GM03348 (cell line): ENCODE data around the gene VSTM2L.

Source experiments
- DNase-seq: peaks from one replicate; pipeline ENCODE4 v3.0.0; 2012; ENCODE audit warnings: low spot score

Gene VSTM2L

GRCh38 chr20:37919389-37920040 lies 16.6 kb downstream of the VSTM2L start:
- DNase-seq, result no peak

GRCh38 chr20:37920270-37920669 lies 17.3 kb downstream of the VSTM2L start:
- no peak for DNase-seq

- no peak for DNase-seq
These were observed 17.9 kb downstream of the VSTM2L start for GRCh38 chr20:37920679-37921322.

- DNase-seq, result no peak
These were observed 18.5 kb downstream of the VSTM2L start for GRCh38 chr20:37921341-37921929.

GRCh38 chr20:37922016-37922415 lies 19.1 kb downstream of the VSTM2L start:
- DNase-seq, result no peak

- DNase-seq, result no peak
These were observed 22.6 kb downstream of the VSTM2L start for GRCh38 chr20:37925265-37926165.

- DNase-seq, result no peak
These were observed 23.7 kb downstream of the VSTM2L start for GRCh38 chr20:37926612-37927011.

GRCh38 chr20:37927410-37928095 lies 24.6 kb downstream of the VSTM2L start:
- no peak for DNase-seq

- DNase-seq, result no peak
These were observed 26.2 kb downstream of the VSTM2L start for GRCh38 chr20:37928996-37929682.

- DNase-seq, result no peak
These were observed 26.7 kb downstream of the VSTM2L start for GRCh38 chr20:37929683-37930014.

GRCh38 chr20:37931153-37931922 lies 28.4 kb downstream of the VSTM2L start:
- DNase-seq, result no peak

GRCh38 chr20:37932074-37932473 lies 29.1 kb downstream of the VSTM2L start:
- no peak for DNase-seq

- no peak for DNase-seq
These were observed 30.0 kb downstream of the VSTM2L start for GRCh38 chr20:37932919-37933318.

GRCh38 chr20:37933786-37934633 lies 31.1 kb downstream of the VSTM2L start:
- no peak for DNase-seq

- DNase-seq, result no peak
These were observed 31.9 kb downstream of the VSTM2L start for GRCh38 chr20:37934634-37935375.

GRCh38 chr20:37935435-37935834 lies 32.5 kb downstream of the VSTM2L start:
- DNase-seq, result no peak

GRCh38 chr20:37936041-37936440 lies 33.1 kb downstream of the VSTM2L start:
- no peak for DNase-seq

GRCh38 chr20:37936451-37936850 lies 33.5 kb downstream of the VSTM2L start:
- DNase-seq, result no peak

GRCh38 chr20:37937686-37938085 lies 34.8 kb downstream of the VSTM2L start:
- DNase-seq, result no peak
